ENCODE data around the gene FLRT3. TPM values are rescaled to one million over a fixed set of nuclear protein-coding genes. Genes with fewer than 3 reads are reported as not detected.

Gene FLRT3
- total RNA-seq, 1 donor from 2014 or later, result 14.6 TPM

- Histone ChIP-seq H3K4me2 (ENCODE audit: low read length) (no peak overlapping the region), H3K9ac (ENCODE audit: low read length) (no peak overlapping the region), H2AFZ (ENCODE audit: low read depth, low read length) (no peak overlapping the region), H3K27me3 (ENCODE audit: insufficient read depth, low read length) (no peaks in the 10 kb centered on the region), H4K20me1 (ENCODE audit: insufficient read depth, low read length) (no peaks in the 10 kb centered on the region), H3K79me2 (ENCODE audit: insufficient read depth, low read length) (no peaks in the 10 kb centered on the region), H3K4me3 (ENCODE audit: insufficient read depth, low read depth, low read length) (no peak overlapping the region), H3K4me1 (ENCODE audit: insufficient read depth, low read length) (no peaks in the 10 kb centered on the region), H3K36me3 (ENCODE audit: insufficient read depth, low read length) (no peaks in the 10 kb centered on the region), H3K27ac (ENCODE audit: low read depth, low read length) (no peak overlapping the region), H3K9me3 (ENCODE audit: insufficient read depth, low read depth, low read length) (peaks cover 2% of the 10 kb centered on the region)
- H3K9me3 Mint-ChIP-seq (ENCODE audit: unreplicated experiment), result peaks cover 8% of the 10 kb centered on the region
- FAIRE-seq, result no peak
- no peaks in the 10 kb centered on the region for H3K27me3 Mint-ChIP-seq (ENCODE audit: low read depth, unreplicated experiment)
- DNase-seq (ENCODE audit: low read depth), result no peak
- H3K27ac Mint-ChIP-seq (ENCODE audit: unreplicated experiment), result no peak overlapping the region
- no peak for TF ChIP-seq CTCF (IDR thresholded peaks at IDR 0.05; ENCODE audit: insufficient read depth, low read depth, low read length)
- no peak for TF ChIP-seq EZH2 (IDR thresholded peaks at IDR 0.05; ENCODE audit: insufficient read depth, low read length)
- no peak overlapping the region for H3K4me3 Mint-ChIP-seq (ENCODE audit: unreplicated experiment)
- no peaks in the 10 kb centered on the region for H3K36me3 Mint-ChIP-seq (ENCODE audit: low read depth, unreplicated experiment)
- H3K4me1 Mint-ChIP-seq (ENCODE audit: low read depth, unreplicated experiment), result no peaks in the 10 kb centered on the region
Observed at GRCh38 chr20:14385176-14385740, 47.8 kb upstream of the FLRT3 start.

- Histone ChIP-seq H3K79me2 (ENCODE audit: insufficient read depth, low read length) (no peaks in the 10 kb centered on the region), H3K9ac (ENCODE audit: low read length) (no peak overlapping the region), H3K4me3 (ENCODE audit: insufficient read depth, low read depth, low read length) (no peak overlapping the region), H3K27me3 (ENCODE audit: insufficient read depth, low read length) (no peaks in the 10 kb centered on the region), H3K27ac (ENCODE audit: low read depth, low read length) (no peak overlapping the region), H3K4me1 (ENCODE audit: insufficient read depth, low read length) (no peaks in the 10 kb centered on the region), H2AFZ (ENCODE audit: low read depth, low read length) (no peak overlapping the region), H3K9me3 (ENCODE audit: insufficient read depth, low read depth, low read length) (peaks cover 2% of the 10 kb centered on the region), H3K4me2 (ENCODE audit: low read length) (no peak overlapping the region), H3K36me3 (ENCODE audit: insufficient read depth, low read length) (no peaks in the 10 kb centered on the region), H4K20me1 (ENCODE audit: insufficient read depth, low read length) (no peaks in the 10 kb centered on the region)
- Mint-ChIP-seq H3K27ac (ENCODE audit: unreplicated experiment) (no peak overlapping the region), H3K4me1 (ENCODE audit: low read depth, unreplicated experiment) (no peaks in the 10 kb centered on the region), H3K36me3 (ENCODE audit: low read depth, unreplicated experiment) (no peaks in the 10 kb centered on the region), H3K9me3 (ENCODE audit: unreplicated experiment) (peaks cover 8% of the 10 kb centered on the region), H3K27me3 (ENCODE audit: low read depth, unreplicated experiment) (no peaks in the 10 kb centered on the region), H3K4me3 (ENCODE audit: unreplicated experiment) (no peak overlapping the region)
- no peak for FAIRE-seq
- no peak for TF ChIP-seq EZH2 (IDR thresholded peaks at IDR 0.05; ENCODE audit: insufficient read depth, low read length)
- no peak for TF ChIP-seq CTCF (IDR thresholded peaks at IDR 0.05; ENCODE audit: insufficient read depth, low read depth, low read length)
- DNase-seq (ENCODE audit: low read depth), result no peak
Observed at GRCh38 chr20:14384416-14385175, 47.2 kb upstream of the FLRT3 start.

GRCh38 chr20:14383335-14383734 is 45.9 kb upstream of the FLRT3 start:
- peaks cover 8% of the 10 kb centered on the region for H3K9me3 Mint-ChIP-seq (ENCODE audit: unreplicated experiment)
- Histone ChIP-seq H3K79me2 (ENCODE audit: insufficient read depth, low read length) (no peaks in the 10 kb centered on the region), H3K27me3 (ENCODE audit: insufficient read depth, low read length) (no peaks in the 10 kb centered on the region), H4K20me1 (ENCODE audit: insufficient read depth, low read length) (no peaks in the 10 kb centered on the region), H3K4me1 (ENCODE audit: insufficient read depth, low read length) (no peaks in the 10 kb centered on the region), H3K9ac (ENCODE audit: low read length) (no peak overlapping the region), H2AFZ (ENCODE audit: low read depth, low read length) (no peak overlapping the region), H3K4me3 (ENCODE audit: insufficient read depth, low read depth, low read length) (no peak overlapping the region), H3K27ac (ENCODE audit: low read depth, low read length) (no peak overlapping the region), H3K9me3 (ENCODE audit: insufficient read depth, low read depth, low read length) (peaks cover 2% of the 10 kb centered on the region), H3K36me3 (ENCODE audit: insufficient read depth, low read length) (no peaks in the 10 kb centered on the region), H3K4me2 (ENCODE audit: low read length) (no peak overlapping the region)
- H3K36me3 Mint-ChIP-seq (ENCODE audit: low read depth, unreplicated experiment), result no peaks in the 10 kb centered on the region
- H3K4me1 Mint-ChIP-seq (ENCODE audit: low read depth, unreplicated experiment), result no peaks in the 10 kb centered on the region
- FAIRE-seq, result no peak
- H3K4me3 Mint-ChIP-seq (ENCODE audit: unreplicated experiment), result no peak overlapping the region
- no peak for TF ChIP-seq EZH2 (IDR thresholded peaks at IDR 0.05; ENCODE audit: insufficient read depth, low read length)
- no peak for TF ChIP-seq CTCF (IDR thresholded peaks at IDR 0.05; ENCODE audit: insufficient read depth, low read depth, low read length)
- no peak overlapping the region for H3K27ac Mint-ChIP-seq (ENCODE audit: unreplicated experiment)
- H3K27me3 Mint-ChIP-seq (ENCODE audit: low read depth, unreplicated experiment), result no peaks in the 10 kb centered on the region
- no peak for DNase-seq (ENCODE audit: low read depth)
